ENCODE data around the gene DRAXIN.

DNA sequence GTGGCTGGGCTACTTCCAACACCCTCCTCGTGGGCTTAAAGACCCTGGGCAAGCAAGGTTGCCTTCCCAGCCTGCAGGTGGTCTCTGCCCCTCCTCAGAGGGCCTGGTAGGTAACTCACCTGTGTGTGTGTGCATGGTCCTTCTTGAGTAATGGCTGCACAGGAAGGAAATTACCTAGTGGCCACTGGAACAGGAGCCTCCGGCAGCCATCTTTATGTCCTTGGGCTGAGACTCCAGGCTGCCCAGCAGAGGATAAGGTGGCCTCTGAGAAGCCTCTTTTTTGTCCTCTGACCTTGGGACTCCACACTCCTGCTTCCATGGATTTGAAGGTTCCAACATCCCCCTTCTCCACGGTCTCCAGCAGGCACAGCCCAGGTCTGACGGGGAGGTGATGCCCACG lies 20.0 kb downstream of the DRAXIN start:
- TF ChIP-seq, protein P1, sequence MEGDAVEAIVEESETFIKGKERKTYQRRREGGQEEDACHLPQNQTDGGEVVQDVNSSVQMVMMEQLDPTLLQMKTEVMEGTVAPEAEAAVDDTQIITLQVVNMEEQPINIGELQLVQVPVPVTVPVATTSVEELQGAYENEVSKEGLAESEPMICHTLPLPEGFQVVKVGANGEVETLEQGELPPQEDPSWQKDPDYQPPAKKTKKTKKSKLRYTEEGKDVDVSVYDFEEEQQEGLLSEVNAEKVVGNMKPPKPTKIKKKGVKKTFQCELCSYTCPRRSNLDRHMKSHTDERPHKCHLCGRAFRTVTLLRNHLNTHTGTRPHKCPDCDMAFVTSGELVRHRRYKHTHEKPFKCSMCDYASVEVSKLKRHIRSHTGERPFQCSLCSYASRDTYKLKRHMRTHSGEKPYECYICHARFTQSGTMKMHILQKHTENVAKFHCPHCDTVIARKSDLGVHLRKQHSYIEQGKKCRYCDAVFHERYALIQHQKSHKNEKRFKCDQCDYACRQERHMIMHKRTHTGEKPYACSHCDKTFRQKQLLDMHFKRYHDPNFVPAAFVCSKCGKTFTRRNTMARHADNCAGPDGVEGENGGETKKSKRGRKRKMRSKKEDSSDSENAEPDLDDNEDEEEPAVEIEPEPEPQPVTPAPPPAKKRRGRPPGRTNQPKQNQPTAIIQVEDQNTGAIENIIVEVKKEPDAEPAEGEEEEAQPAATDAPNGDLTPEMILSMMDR (conservative IDR thresholded peaks at IDR 0.05; ENCODE audit: low read length): no peak
- TF ChIP-seq EZH2phosphoT487 (IDR thresholded peaks at IDR 0.05; ENCODE audit: borderline replicate concordance, low read depth, low read length): no peak

Measured in OCI-LY7 (cell line).